ENCODE results near the gene THBS1.

The THBS1 gene

GRCh38 chr15:39609166-39609916 lies 28.5 kb downstream of the THBS1 start:
- no peak for DNase-seq

DNA sequence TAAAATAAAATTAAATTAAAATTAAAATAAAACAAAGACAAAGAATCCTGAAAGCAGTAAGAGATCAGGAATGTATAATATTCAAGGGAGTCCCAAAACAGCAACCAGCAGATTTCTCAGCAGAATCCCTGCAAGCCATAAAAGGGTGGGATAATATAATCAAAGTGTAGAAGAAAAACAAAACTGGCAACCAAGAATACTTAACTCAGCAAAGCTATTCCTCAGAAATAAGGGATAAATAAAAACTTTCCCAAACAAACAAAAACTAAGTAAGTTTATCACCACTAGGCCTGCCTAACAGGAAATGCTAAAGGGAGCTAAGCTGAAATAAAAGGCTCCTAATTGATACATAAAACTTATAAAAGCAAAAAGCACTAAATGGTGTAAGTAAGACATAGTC lies 29.8 kb downstream of the THBS1 start:
- no peak for DNase-seq

DNA sequence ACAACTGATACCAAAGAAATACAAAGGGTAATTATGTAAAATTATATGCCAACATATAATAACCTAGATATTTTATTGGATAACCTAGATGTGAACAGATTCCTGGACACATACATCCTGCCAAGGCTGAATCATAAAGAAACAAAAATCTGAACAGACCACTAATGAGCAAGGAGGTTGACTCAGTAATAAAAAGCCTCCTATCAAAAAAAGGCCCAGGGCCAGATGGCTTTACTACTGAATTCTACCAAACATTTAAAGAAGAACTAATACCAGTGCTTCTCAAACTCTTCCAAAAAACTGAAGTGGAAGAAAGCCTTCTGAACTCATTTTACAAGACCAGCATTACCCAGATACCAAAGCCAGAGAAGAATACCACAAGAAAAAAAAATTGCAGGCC lies 32.4 kb downstream of the THBS1 start:
- DNase-seq = no peak

DNA sequence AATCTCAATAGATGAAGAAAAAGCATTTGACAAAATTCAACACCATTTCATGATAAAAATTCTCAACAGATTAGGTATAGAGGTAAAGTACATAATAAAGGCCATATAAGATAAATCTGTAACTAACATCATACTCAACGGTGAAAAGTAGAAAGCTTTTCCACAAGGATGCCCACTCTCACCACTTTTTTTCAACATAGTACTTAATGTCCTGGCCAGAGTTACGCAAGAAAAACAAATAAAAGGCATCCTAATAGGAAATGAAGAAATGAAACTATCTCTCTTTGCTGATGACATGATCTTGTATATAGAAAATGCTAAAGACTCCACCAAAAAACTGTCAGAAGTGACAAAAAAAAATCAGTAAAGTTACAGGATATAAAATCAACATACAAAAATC lies 33.0 kb downstream of the THBS1 start:
- DNase-seq = no peak

GRCh38 chr15:39616731-39617455 lies 36.0 kb downstream of the THBS1 start:
- DNase-seq = no peak

GRCh38 chr15:39618063-39618823 lies 37.4 kb downstream of the THBS1 start:
- DNase-seq = no peak

DNA sequence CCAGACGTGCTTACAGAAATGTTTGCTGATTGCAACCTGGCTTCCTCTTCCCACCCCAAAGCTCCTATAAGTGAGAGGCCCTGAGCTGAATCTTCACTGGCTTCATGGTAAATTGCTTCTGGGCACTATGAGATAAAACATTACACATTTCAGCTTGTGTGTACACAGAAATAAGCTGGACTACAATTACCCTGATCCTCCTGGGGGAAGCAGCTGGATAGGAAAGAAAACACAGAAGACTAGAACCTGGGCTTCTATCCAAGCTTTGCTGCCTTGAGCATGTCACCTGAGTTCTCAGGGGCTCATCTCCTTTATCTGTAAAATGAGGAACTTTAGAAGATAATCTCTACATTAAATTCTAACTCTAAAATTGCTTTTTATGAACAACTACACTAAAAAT lies 40.3 kb downstream of the THBS1 start:
- DNase-seq = no peak

- no peak for DNase-seq
Observed at GRCh38 chr15:39621976-39622375, 41.1 kb downstream of the THBS1 start.

GRCh38 chr15:39622660-39623516 lies 42.0 kb downstream of the THBS1 start:
- no peak for DNase-seq

GRCh38 chr15:39623529-39623931 lies 42.7 kb downstream of the THBS1 start:
- no peak for DNase-seq

- no peak for DNase-seq
Observed at GRCh38 chr15:39624806-39625205, 43.9 kb downstream of the THBS1 start.

DNA sequence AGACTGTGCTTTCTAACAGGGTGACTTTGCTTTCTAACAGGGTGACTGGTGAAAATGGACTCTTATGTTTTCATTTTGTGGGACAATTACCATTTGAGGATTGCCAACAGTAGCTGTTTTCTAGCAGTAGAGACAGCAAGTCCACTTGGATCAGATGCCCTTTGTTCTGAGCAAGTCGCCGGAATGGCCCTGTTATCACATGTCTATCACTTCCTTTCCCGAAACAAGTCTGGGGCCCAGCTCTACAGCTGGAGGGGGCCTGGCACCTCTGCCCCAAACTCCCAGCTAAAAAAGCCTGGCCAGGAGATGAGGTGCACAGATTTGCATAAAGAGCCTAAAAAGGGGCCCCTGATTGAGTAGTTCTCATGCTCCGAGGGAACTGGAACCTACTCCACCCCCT lies 44.6 kb downstream of the THBS1 start:
- DNase-seq = no peak

DNA sequence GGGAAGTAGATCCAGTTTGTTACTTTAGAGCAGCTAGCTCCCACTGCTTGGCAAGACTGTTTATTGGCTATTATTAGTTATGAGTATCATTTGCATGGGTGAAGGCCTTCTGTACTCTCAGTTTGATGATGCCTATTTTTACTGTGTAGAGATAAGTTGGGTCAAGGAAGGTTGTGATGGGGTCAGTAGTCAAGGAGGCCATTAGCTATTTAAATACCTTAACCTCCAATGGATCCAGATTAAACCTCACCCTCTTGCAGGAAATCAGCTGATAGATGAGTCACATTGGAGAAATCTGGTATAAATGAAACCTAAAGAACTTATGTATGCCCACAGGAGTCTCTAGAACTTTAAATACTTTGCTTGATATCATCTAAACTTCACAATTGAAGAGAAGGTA lies 45.0 kb downstream of the THBS1 start:
- no peak for DNase-seq

DNA sequence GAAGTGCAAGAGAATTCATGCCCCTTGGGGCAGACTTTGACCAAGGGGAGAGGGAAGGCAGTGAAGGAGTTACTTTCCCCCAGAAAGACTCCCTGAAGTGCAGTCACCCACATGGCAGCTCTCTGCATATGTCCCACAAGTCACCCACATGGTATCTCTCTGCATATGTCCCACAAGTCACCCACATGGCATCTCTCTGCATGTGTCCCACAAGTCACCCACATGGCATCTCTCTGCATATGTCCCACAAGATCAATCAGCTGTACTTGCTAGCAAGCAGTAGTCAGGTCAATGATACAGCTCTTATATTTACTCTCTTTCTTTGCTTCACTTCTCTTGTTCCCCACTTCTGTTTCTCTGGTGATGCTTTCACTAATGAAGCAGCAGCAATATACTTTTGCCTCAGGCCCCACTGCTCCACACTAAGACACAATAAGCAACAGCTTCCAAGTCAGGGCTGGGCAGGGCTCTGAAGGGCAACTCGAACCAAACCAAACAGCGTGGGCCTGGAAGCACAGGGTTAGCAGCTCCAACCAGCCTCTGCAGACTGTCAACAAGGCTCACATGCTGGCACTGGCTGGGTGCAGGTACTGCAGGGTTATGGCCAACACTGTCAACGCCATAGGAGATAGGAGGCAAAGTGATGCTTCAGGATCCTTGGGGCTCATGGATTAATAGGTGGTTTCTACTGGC lies 46.7 kb downstream of the THBS1 start:
- no peak for DNase-seq

- DNase-seq = no peak
Observed at GRCh38 chr15:39628144-39628508, 47.2 kb downstream of the THBS1 start.

- no peak for DNase-seq
Observed at GRCh38 chr15:39628546-39629257, 47.8 kb downstream of the THBS1 start.

GRCh38 chr15:39629371-39629770 lies 48.5 kb downstream of the THBS1 start:
- DNase-seq = no peak

- no peak for DNase-seq
Observed at GRCh38 chr15:39629906-39630305, 49.0 kb downstream of the THBS1 start.

GRCh38 chr15:39631357-39631756 lies 50.5 kb downstream of the THBS1 start:
- no peak for DNase-seq

DNA sequence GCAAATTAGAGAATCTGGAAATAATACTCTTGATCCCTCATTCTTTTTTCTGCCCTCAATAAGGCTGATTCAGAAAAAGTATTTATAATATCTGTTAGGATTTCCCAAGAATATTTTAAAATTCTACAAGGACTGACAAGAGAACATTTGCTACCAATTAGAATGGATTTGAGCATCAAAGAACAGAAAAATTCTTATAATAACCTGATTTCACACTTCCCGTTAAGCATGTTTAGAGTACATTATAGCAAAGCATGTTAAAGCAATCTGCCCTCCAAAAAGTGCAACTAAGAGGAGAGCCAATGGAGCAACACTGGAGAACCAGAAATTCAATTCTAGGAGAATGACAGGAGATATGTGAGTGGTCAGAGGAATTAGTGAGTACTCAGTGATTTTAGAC lies 57.2 kb downstream of the THBS1 start:
- DNase-seq = no peak

- no peak for DNase-seq
Observed at GRCh38 chr15:39639037-39639436, 58.2 kb downstream of the THBS1 start.

DNA sequence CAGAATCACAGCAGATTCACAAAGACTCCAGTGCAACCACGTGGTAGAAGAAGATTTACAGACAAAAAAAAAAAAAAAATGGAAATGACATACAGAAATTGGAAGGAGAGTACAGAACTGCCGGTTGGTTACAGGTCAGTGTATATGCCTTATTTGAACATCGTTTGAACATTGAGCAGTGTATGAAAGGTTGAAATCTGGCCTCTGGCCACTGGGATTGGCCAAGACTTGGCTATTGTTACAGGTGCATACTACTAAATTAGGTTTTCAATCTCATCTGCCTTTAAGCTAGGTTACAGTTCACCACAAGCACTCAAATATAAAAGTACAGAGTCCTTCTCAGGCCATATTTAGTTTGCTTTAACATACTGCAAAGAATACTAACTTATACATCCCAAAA lies 59.8 kb downstream of the THBS1 start:
- no peak for DNase-seq

Measured in NCI-H146 (cell line).